ENCODE data around the gene TACC2. TPM values are rescaled to one million over a fixed set of nuclear protein-coding genes. Genes with fewer than 3 reads are reported as not detected.

Gene TACC2
- total RNA-seq, 1 experiment from 2014 or later, result 89.0 TPM

DNA sequence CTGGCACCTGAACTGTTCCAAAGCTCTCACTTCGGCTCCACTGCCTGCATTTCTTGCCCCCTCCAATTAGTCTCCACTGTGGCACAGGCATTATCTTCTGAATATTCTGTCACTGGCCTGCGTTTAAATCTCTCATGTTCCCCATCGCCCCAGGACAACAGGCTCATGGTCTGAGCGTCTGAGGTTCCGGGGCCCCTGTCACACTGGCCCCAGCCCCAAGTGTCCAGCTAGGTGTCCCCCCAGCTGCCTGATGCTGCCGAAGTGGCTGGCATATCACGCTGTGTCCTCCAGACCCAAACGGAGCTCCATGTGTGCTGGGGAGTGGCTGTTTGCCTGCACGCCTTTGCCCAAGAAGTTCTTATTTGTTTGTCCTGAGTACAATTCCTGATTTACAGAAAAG is 135.4 kb downstream of the TACC2 start:
- no peaks in the 10 kb centered on the region for H3K27me3 Mint-ChIP-seq (ENCODE audit: insufficient read depth, unreplicated experiment)
- TF ChIP-seq, protein P1, sequence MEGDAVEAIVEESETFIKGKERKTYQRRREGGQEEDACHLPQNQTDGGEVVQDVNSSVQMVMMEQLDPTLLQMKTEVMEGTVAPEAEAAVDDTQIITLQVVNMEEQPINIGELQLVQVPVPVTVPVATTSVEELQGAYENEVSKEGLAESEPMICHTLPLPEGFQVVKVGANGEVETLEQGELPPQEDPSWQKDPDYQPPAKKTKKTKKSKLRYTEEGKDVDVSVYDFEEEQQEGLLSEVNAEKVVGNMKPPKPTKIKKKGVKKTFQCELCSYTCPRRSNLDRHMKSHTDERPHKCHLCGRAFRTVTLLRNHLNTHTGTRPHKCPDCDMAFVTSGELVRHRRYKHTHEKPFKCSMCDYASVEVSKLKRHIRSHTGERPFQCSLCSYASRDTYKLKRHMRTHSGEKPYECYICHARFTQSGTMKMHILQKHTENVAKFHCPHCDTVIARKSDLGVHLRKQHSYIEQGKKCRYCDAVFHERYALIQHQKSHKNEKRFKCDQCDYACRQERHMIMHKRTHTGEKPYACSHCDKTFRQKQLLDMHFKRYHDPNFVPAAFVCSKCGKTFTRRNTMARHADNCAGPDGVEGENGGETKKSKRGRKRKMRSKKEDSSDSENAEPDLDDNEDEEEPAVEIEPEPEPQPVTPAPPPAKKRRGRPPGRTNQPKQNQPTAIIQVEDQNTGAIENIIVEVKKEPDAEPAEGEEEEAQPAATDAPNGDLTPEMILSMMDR (IDR thresholded peaks at IDR 0.05; ENCODE audit: unreplicated experiment), result no peak
- POLR2A ChIA-PET, result interaction anchor here (0.7 to 7.9 kb wide), 2 partner anchors 8 to 702 kb away, joined by 3 to 132 read pairs; no protein-coding TSS in a partner anchor
- H3K36me3 Mint-ChIP-seq (ENCODE audit: insufficient read depth, unreplicated experiment), result peaks cover 76% of the 10 kb centered on the region
- CTCF ChIA-PET, result interaction anchor here (0.7 kb wide), 2 partner anchors 150 to 158 kb away, joined by 3 to 5 read pairs; no protein-coding TSS in a partner anchor
- H3K4me3 Mint-ChIP-seq (ENCODE audit: unreplicated experiment), result no peak overlapping the region
- no TSS peak for BruUV-seq (replicated peaks)
- no peak for DNase-seq (ENCODE audit: unreplicated experiment)
- H3K27ac Mint-ChIP-seq (ENCODE audit: low read depth, unreplicated experiment), result no peak overlapping the region
- intact Hi-C loops (cut with micrococcal nuclease), result no loop called here
- H3K9me3 Mint-ChIP-seq (ENCODE audit: unreplicated experiment), result no peaks in the 10 kb centered on the region
- H3K4me1 Mint-ChIP-seq (ENCODE audit: insufficient read depth, unreplicated experiment), result peaks cover 35% of the 10 kb centered on the region

DNA sequence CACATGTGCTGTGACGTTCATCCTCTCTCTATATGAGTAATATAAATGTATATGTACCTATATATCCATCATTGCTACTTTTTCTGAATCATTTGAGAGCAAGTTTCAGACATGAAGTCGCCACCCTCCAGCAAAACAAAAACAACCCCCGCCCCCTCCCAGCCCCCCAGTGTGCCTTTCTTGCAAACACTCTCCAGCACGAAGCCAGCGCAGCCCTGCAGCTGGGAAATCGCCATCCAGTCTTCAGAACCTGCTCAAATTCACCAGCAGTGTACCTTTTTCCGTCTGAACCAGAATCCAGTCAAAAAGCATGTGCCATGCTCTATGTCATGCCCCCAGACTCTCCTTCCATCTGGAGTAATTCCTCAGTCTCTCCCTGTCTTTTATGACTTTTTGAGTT is 135.8 kb downstream of the TACC2 start:
- TF ChIP-seq, protein P1 (IDR thresholded peaks at IDR 0.05; ENCODE audit: unreplicated experiment), result no peak
- Mint-ChIP-seq H3K4me1 (ENCODE audit: insufficient read depth, unreplicated experiment) (peaks cover 35% of the 10 kb centered on the region), H3K27me3 (ENCODE audit: insufficient read depth, unreplicated experiment) (no peaks in the 10 kb centered on the region), H3K4me3 (ENCODE audit: unreplicated experiment) (no peak overlapping the region), H3K27ac (ENCODE audit: low read depth, unreplicated experiment) (no peak overlapping the region), H3K36me3 (ENCODE audit: insufficient read depth, unreplicated experiment) (peaks cover 76% of the 10 kb centered on the region), H3K9me3 (ENCODE audit: unreplicated experiment) (no peaks in the 10 kb centered on the region)
- intact Hi-C loops (cut with micrococcal nuclease), result loop anchor here (5.0 kb wide), 2 partner anchors 73 to 153 kb away; no protein-coding TSS in a partner anchor
- ChIA-PET CTCF (interaction anchor here (0.6 to 0.7 kb wide), 2 partner anchors 8 to 12 kb away, joined by 3 read pairs; no protein-coding TSS in a partner anchor), POLR2A (interaction anchor here (0.6 to 7.9 kb wide), 3 partner anchors 9 to 124 kb away, joined by 3 to 132 read pairs (median 3); no protein-coding TSS in a partner anchor)
- no peak for DNase-seq (ENCODE audit: unreplicated experiment)
- no TSS peak for BruUV-seq (replicated peaks)

DNA sequence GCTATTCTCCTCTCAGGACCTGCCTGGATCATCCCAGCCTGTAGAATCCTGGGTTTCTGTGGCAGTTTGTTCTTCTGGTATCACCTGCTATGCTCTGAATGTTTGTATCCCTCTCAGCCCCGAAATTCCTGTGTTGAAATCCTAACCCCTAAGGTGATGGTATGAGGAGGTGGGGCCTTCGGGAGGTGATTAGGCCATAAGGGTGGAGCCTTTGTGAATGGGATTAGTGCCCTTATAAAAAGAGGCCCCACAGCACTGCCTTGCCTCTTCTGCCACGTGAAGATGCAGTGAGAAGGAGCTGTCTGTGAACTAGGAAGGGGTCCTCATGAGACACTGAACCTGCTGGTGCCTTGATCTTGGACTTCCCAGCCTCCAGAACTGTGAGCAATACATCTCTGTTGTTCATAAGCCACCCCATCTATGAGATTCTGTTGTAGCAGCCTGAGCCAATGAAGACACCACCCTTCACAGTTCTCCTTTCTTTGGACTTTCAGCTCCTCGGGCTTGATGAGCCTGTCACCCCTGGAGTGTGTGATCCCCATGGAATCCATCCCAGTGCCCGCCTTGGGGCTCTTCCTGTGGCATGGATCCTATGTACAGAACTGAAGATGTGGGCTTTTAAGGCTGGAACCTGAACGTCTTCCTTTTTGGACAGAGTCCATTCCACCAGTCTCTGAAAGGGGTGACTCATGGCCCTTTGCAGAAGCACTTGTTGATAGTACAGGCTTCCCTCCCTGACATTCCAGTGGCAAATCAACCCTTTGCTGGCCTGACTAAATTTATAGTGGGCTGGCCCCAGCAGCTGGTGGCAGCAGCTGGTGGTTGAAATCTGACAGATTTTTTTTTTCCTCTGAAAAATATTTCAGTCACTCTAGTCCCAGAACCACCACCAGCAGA is 138.0 kb downstream of the TACC2 start:
- POLR2A ChIA-PET, result interaction anchor here (0.6 to 7.9 kb wide), 21 partner anchors 10 to 1271 kb away, joined by 3 to 132 read pairs (median 5); partner anchors contain the start of genes ATE1 and NSMCE4A
- Mint-ChIP-seq H3K9me3 (ENCODE audit: unreplicated experiment) (no peaks in the 10 kb centered on the region), H3K36me3 (ENCODE audit: insufficient read depth, unreplicated experiment) (peaks cover 76% of the 10 kb centered on the region), H3K27me3 (ENCODE audit: insufficient read depth, unreplicated experiment) (no peaks in the 10 kb centered on the region), H3K4me3 (ENCODE audit: unreplicated experiment) (peak overlapping the region; percentile 80), H3K27ac (ENCODE audit: low read depth, unreplicated experiment) (peak overlapping the region; percentile 89), H3K4me1 (ENCODE audit: insufficient read depth, unreplicated experiment) (peaks cover 30% of the 10 kb centered on the region)
- peak; percentile 92 for DNase-seq (ENCODE audit: unreplicated experiment)
- CTCF ChIA-PET, result interaction anchor here (0.6 to 2.6 kb wide), 9 partner anchors 10 to 314 kb away, joined by 3 to 13 read pairs (median 5); no protein-coding TSS in a partner anchor
- TSS peak; percentile 78 for BruUV-seq (replicated peaks)
- TF ChIP-seq, protein P1 (IDR thresholded peaks at IDR 0.05; ENCODE audit: unreplicated experiment), result no peak
- intact Hi-C loops (cut with micrococcal nuclease), result loop anchor here (5.0 kb wide), 2 partner anchors 75 to 155 kb away; no protein-coding TSS in a partner anchor

GRCh38 chr10:122127943-122128342 is 139.0 kb downstream of the TACC2 start:
- H3K36me3 Mint-ChIP-seq (ENCODE audit: insufficient read depth, unreplicated experiment), result peaks cover 84% of the 10 kb centered on the region
- H3K4me3 Mint-ChIP-seq (ENCODE audit: unreplicated experiment), result peak overlapping the region; percentile 80
- DNase-seq (ENCODE audit: unreplicated experiment), result peak; percentile 50
- POLR2A ChIA-PET, result interaction anchor here (1.2 to 7.9 kb wide), 12 partner anchors 10 to 201 kb away, joined by 3 to 132 read pairs (median 8); partner anchors contain the start of genes ATE1 and NSMCE4A
- BruUV-seq (replicated peaks), result no TSS peak
- peaks cover 31% of the 10 kb centered on the region for H3K4me1 Mint-ChIP-seq (ENCODE audit: insufficient read depth, unreplicated experiment)
- no peaks in the 10 kb centered on the region for H3K9me3 Mint-ChIP-seq (ENCODE audit: unreplicated experiment)
- TF ChIP-seq, protein P1 (IDR thresholded peaks at IDR 0.05; ENCODE audit: unreplicated experiment), result no peak
- intact Hi-C loops (cut with micrococcal nuclease), result loop anchor here (5.0 kb wide), 2 partner anchors 76 to 156 kb away; no protein-coding TSS in a partner anchor
- H3K27ac Mint-ChIP-seq (ENCODE audit: low read depth, unreplicated experiment), result peak overlapping the region; percentile 89
- CTCF ChIA-PET, result interaction anchor here (0.6 to 2.6 kb wide), 5 partner anchors 11 to 65 kb away, joined by 3 to 13 read pairs (median 5); no protein-coding TSS in a partner anchor
- H3K27me3 Mint-ChIP-seq (ENCODE audit: insufficient read depth, unreplicated experiment), result no peaks in the 10 kb centered on the region

Data from MCF 10A (cell line).